HCT116 (cell line): ENCODE results near the gene ZNF575. TPM values are rescaled to one million over a fixed set of nuclear protein-coding genes. Genes with fewer than 3 reads are reported as not detected.

Experiments used
- ATAC-seq: fragments of 200-7000 bp; cut with Tn5 transposase; 2 replicates; pipeline ENCODE4 v1.9.1; 2020; ENCODE audit warnings: mild to moderate bottlenecking, moderate library complexity
- BruUV-seq: library from RNA; stranded (reverse); fragments of 400-500 nt; replicated peaks from 2 replicates; lab custom pipeline; 2021; lab: Mats Ljungman, UMichigan
- CTCF ChIA-PET: fragments of 300-600 bp; sonication (Branson Sonifier 250); formaldehyde crosslinking; loops from one replicate; lab custom pipeline; 2021; ENCODE audit warnings: antibody characterized with exemption; lab: Charles Lee
- POLR2A ChIA-PET: fragments of 300-600, 350-600 bp; sonication (Branson Sonifier 250); formaldehyde crosslinking; loops from one replicate; lab custom pipeline; 2021; ENCODE audit warnings: antibody characterized with exemption; lab: Charles Lee
- RAD21 ChIA-PET, 2 experiments: fragments of 300-600 bp; sonication (Branson Sonifier 250); formaldehyde crosslinking; loops; one replicate each; lab custom pipeline; 2023; ENCODE audit warnings: low total read pairs in 2 of 2; ENCODE audit not compliant: uncharacterized antibody in 2 of 2, unreplicated experiment in 2 of 2, low non-redundant PET in 1 of 2; lab: Charles Lee
- DNase-seq: peaks from one replicate; pipeline ENCODE4 v3.0.0-alpha.2; 2010; ENCODE audit warnings: low read depth, low spot score
- H2AFZ ChIP-seq: fragments of 200-600 bp; shearing (Covaris generic), sonication (generic); 2 replicates; pipeline ENCODE4 v1.6.1; 2017; ENCODE audit warnings: low read depth, mixed run types, mixed read lengths, antibody characterized with exemption, low read length; ENCODE audit not compliant: poor library complexity, severe bottlenecking
- H3K27ac ChIP-seq: 2 replicates; pipeline ENCODE4 v1.5.1; 2012; ENCODE audit warnings: low read depth, low read length
- H3K27me3 ChIP-seq: fragments of 200-600 bp; sonication (generic); 2 replicates; pipeline ENCODE4 v1.6.1; 2016; ENCODE audit warnings: mixed run types, low read length, mixed read lengths; ENCODE audit not compliant: insufficient read depth
- H3K36me3 ChIP-seq, 2 experiments: fragments of 200-500 bp in 1 of 2; fragments of 200-600 bp in 1 of 2; sonication (Bioruptor generic) in 1 of 2; sonication (generic) in 1 of 2; 2 replicates each; pipeline versions ENCODE4 v1.5.1 to v1.6.1; 2014 to 2016; ENCODE audit warnings: low read length in 2 of 2, inconsistent platforms in 1 of 2, mixed read lengths in 1 of 2, mixed run types in 1 of 2; ENCODE audit not compliant: insufficient read depth in 2 of 2, control insufficient read depth in 1 of 2
- H3K4me1 ChIP-seq, 2 experiments: fragments of 200-600 bp in 1 of 2; sonication (generic) in 1 of 2; 2 replicates each; pipeline versions ENCODE4 v1.5.1 to v1.6.1; 2012 to 2017; ENCODE audit warnings: low read length in 2 of 2, inconsistent platforms in 1 of 2, mild to moderate bottlenecking in 1 of 2, mixed read lengths in 1 of 2, mixed run types in 1 of 2, moderate library complexity in 1 of 2; ENCODE audit not compliant: insufficient read depth in 2 of 2, control insufficient read depth in 1 of 2
- H3K4me2 ChIP-seq: fragments of 200-600 bp; sonication (generic); 2 replicates; pipeline ENCODE4 v1.6.1; 2017; ENCODE audit warnings: mixed run types, low read length, mixed read lengths
- H3K4me3 ChIP-seq, 2 experiments: fragments of 200-600 bp in 1 of 2; sonication (generic) in 1 of 2; replicated peaks in 1 of 2; 2 replicates each; pipeline ENCODE4 v1.5.1; 2011 to 2016; ENCODE audit warnings: low read length in 2 of 2, control low read depth in 1 of 2, low read depth in 1 of 2, mild to moderate bottlenecking in 1 of 2, mixed read lengths in 1 of 2, mixed run types in 1 of 2
- H3K79me2 ChIP-seq: fragments of 200-600 bp; sonication (generic); 2 replicates; pipeline ENCODE4 v1.6.1; 2017; ENCODE audit warnings: mild to moderate bottlenecking, mixed run types, low read length, moderate library complexity, mixed read lengths; ENCODE audit not compliant: insufficient read depth
- H3K9ac ChIP-seq: fragments of 200-600 bp; sonication (generic); 2 replicates; pipeline ENCODE4 v1.6.1; 2016; ENCODE audit warnings: low read length, mixed read lengths
- H3K9me2 ChIP-seq: fragments of 200-600 bp; sonication (generic), shearing (Covaris generic); 2 replicates; pipeline ENCODE4 v1.6.1; 2017; ENCODE audit warnings: mixed run types, mild to moderate bottlenecking, moderate library complexity; ENCODE audit not compliant: insufficient read depth
- H3K9me3 ChIP-seq, 2 experiments: fragments of 200-500 bp in 1 of 2; fragments of 200-600 bp in 1 of 2; sonication (Bioruptor generic) in 1 of 2; sonication (generic) in 1 of 2; 2 replicates each; pipeline ENCODE4 v1.6.1; 2014 to 2017; ENCODE audit warnings: low read length in 2 of 2, mixed read lengths in 2 of 2, inconsistent platforms in 1 of 2, low read depth in 1 of 2, mild to moderate bottlenecking in 1 of 2, mixed run types in 1 of 2, moderate library complexity in 1 of 2; ENCODE audit not compliant: control insufficient read depth in 1 of 2, insufficient read depth in 1 of 2
- H4K20me1 ChIP-seq: fragments of 200-600 bp; sonication (generic), shearing (Covaris generic); 2 replicates; pipeline ENCODE4 v1.6.1; 2017; ENCODE audit warnings: mixed run types, mild to moderate bottlenecking, moderate library complexity; ENCODE audit not compliant: insufficient read depth
- ATF3 ChIP-seq: IDR thresholded peaks from 2 replicates; pipeline ENCODE4 v1.6.1; 2012
- CBX3 ChIP-seq: IDR thresholded peaks from 2 replicates; pipeline ENCODE4 v1.6.1; 2012; ENCODE audit warnings: low read depth
- CTCF ChIP-seq, 3 experiments: fragments of 200-600 bp in 1 of 3; sonication (generic) in 1 of 3; IDR thresholded peaks in 2 of 3; conservative IDR thresholded peaks in 1 of 3; 2 replicates each; pipeline ENCODE4 v1.5.1; 2012 to 2017; ENCODE audit warnings: low read depth in 2 of 3, low read length in 2 of 3, antibody characterized with exemption in 1 of 3, borderline replicate concordance in 1 of 3, control low read depth in 1 of 3, mild to moderate bottlenecking in 1 of 3, mixed read lengths in 1 of 3, mixed run types in 1 of 3, moderate library complexity in 1 of 3; ENCODE audit not compliant: insufficient read depth in 1 of 3
- ELF1 ChIP-seq: IDR thresholded peaks from 2 replicates; pipeline ENCODE4 v1.6.1; 2012; ENCODE audit warnings: low read depth, borderline replicate concordance
- EZH2 ChIP-seq: fragments of 200-600 bp; sonication (generic); IDR thresholded peaks from 2 replicates; pipeline ENCODE4 v1.6.1; 2017; ENCODE audit warnings: antibody characterized with exemption, mixed run types
- EZH2phosphoT487 ChIP-seq: fragments of 200-600 bp; IDR thresholded peaks from 2 replicates; pipeline ENCODE4 v1.6.1; 2018; ENCODE audit warnings: antibody characterized with exemption, borderline replicate concordance
- FOSL1 ChIP-seq: IDR thresholded peaks from 2 replicates; pipeline ENCODE4 v1.6.1; 2012; ENCODE audit warnings: low read depth
- JUND ChIP-seq: IDR thresholded peaks from 2 replicates; pipeline ENCODE4 v1.6.1; 2012
- MAX ChIP-seq: IDR thresholded peaks from 2 replicates; pipeline ENCODE4 v1.6.1; 2012
- REST ChIP-seq: IDR thresholded peaks from 2 replicates; pipeline ENCODE4 v1.6.1; 2012; ENCODE audit warnings: low read depth
- SIN3A ChIP-seq: IDR thresholded peaks from 2 replicates; pipeline ENCODE4 v1.6.1; 2012; ENCODE audit warnings: low read depth
- SP1 ChIP-seq: IDR thresholded peaks from 2 replicates; pipeline ENCODE4 v1.6.1; 2012; ENCODE audit warnings: low read depth
- SRF ChIP-seq: IDR thresholded peaks from 2 replicates; pipeline ENCODE4 v1.6.1; 2012; ENCODE audit warnings: low read depth
- TCF7L2 ChIP-seq: IDR thresholded peaks from 2 replicates; pipeline ENCODE4 v1.7.0; 2011; ENCODE audit warnings: borderline replicate concordance, inconsistent platforms; ENCODE audit not compliant: insufficient read depth, insufficient read length; ENCODE audit errors: extremely low read depth
- ZBTB33 ChIP-seq: IDR thresholded peaks from 2 replicates; pipeline ENCODE4 v1.6.1; 2011; ENCODE audit warnings: mild to moderate bottlenecking, low read length, moderate library complexity; ENCODE audit not compliant: insufficient replicate concordance; ENCODE audit errors: extremely low read depth
- ZFX ChIP-seq: fragments of 450-650 bp; IDR thresholded peaks from 2 replicates; pipeline ENCODE4 v1.6.1; 2017
- ZNF274 ChIP-seq: fragments of 200-500 bp; sonication (Bioruptor generic); IDR thresholded peaks from 2 replicates; pipeline ENCODE4 v1.6.1; 2014; ENCODE audit warnings: mild to moderate bottlenecking, low read depth, low read length, inconsistent platforms
- intact Hi-C: fragments of 100-400 bp; cut with micrococcal nuclease; formaldehyde crosslinking; loops from 2 replicates; pipeline ENCODE4 v1.10.0; 2022
- total RNA-seq: library from RNA; stranded (reverse); gene quantifications from one replicate; pipeline ENCODE4 v1.2.1, GENCODE V29; 2021; ENCODE audit not compliant: unreplicated experiment

Gene ZNF575
- total RNA-seq, 1 experiment from 2014 or later = 1.9 TPM

GRCh38 chr19:43488179-43488578 is 44.8 kb upstream of the ZNF575 start:
- ATAC-seq = no peak
- Histone ChIP-seq H3K4me1 (no peaks in the 10 kb centered on the region), H3K9me3 (no peaks in the 10 kb centered on the region), H3K27ac (no peak overlapping the region), H3K79me2 (no peaks in the 10 kb centered on the region), H3K36me3 (no peaks in the 10 kb centered on the region), H2AFZ (no peak overlapping the region), H3K27me3 (no peaks in the 10 kb centered on the region), H3K9me2 (no peaks in the 10 kb centered on the region), H4K20me1 (no peaks in the 10 kb centered on the region), H3K9ac (no peak overlapping the region), H3K4me2 (no peak overlapping the region), H3K4me3 (no peak overlapping the region)
- ChIA-PET RAD21 (no interaction called here), POLR2A (no interaction called here), CTCF (no interaction called here)
- DNase-seq = no peak
- intact Hi-C loops = no loop called here
- BruUV-seq = no TSS peak
- TF ChIP-seq ZNF274 (no peak), MAX (no peak), CTCF (IDR thresholded peaks at IDR 0.05 in 2 of 3, conservative IDR thresholded peaks at IDR 0.05 in 1 of 3; ENCODE audit: borderline replicate concordance in 1 of 3, insufficient read depth in 1 of 3, low read depth in 2 of 3, low read length in 2 of 3) (no peak), ZFX (no peak), SP1 (no peak), EZH2phosphoT487 (no peak), ATF3 (no peak), EZH2 (no peak), ELF1 (no peak), FOSL1 (no peak), CBX3 (no peak), REST (no peak), SIN3A (no peak), SRF (no peak), TCF7L2 (no peak), ZBTB33 (no peak), JUND (no peak)
- TF ChIP-seq, all 23 proteins: peak for 0
